ENCODE measurements around the gene PRPH2.
"Not testable (repeated sequence)": the region's sequence is repeated elsewhere in the genome, so short reads cannot be mapped to it uniquely, and the experiment has no call there.

The PRPH2 gene

DNA sequence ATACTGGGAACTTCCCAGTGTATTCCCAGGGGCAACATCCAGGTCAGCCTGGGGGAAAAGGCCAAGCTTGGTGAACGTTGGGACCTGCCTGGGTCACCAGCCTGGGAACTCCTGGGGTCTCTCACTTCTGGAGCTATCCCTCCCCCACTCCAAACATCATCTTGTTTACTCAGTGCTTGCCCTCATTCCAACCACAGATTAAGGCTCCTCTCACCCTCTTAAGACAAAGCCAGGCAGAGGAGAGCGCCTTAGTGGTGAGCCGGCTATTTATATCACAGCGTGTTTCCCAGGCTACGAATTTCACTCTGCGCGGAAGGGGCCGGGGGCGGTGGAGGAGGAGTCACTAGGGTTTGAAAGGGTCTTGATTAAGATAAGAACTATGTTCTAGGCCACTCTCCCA, 12.1 kb downstream of the PRPH2 start:
- H3K4me3 ChIP-seq (ENCODE audit: low read depth, low read length), result no peak overlapping the region
- DNase-seq (ENCODE audit: low read depth), result no peak

DNA sequence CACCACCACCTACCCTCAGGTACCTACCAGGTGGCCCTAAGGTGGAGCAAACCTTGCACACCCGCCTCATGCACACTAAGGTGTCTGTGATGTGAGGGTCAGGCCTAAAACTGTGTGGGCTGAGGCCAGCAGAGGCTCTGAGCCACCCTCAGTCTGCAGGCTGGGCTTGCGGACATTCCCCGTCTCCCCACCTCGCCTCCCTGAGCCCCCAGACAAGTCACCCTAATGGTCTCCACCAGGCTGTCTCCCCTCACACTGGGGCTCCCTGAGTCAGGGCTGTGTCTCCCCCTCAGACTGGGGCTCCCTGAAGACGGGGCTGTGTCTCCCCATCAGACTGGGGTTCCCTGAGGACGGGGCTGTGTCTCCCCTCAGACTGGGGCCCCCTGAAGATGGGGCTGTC, 12.5 kb downstream of the PRPH2 start:
- TF ChIP-seq, protein P1, sequence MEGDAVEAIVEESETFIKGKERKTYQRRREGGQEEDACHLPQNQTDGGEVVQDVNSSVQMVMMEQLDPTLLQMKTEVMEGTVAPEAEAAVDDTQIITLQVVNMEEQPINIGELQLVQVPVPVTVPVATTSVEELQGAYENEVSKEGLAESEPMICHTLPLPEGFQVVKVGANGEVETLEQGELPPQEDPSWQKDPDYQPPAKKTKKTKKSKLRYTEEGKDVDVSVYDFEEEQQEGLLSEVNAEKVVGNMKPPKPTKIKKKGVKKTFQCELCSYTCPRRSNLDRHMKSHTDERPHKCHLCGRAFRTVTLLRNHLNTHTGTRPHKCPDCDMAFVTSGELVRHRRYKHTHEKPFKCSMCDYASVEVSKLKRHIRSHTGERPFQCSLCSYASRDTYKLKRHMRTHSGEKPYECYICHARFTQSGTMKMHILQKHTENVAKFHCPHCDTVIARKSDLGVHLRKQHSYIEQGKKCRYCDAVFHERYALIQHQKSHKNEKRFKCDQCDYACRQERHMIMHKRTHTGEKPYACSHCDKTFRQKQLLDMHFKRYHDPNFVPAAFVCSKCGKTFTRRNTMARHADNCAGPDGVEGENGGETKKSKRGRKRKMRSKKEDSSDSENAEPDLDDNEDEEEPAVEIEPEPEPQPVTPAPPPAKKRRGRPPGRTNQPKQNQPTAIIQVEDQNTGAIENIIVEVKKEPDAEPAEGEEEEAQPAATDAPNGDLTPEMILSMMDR (IDR thresholded peaks at IDR 0.05; ENCODE audit: insufficient read depth, low read depth, low read length, missing control alignments), result no peak
- DNase-seq (ENCODE audit: low read depth), result no peak
- no peak overlapping the region for H3K4me3 ChIP-seq (ENCODE audit: low read depth, low read length)

More for the DNA sequence above, 12.1 kb downstream of the PRPH2 start:
- TF ChIP-seq, protein P1 (IDR thresholded peaks at IDR 0.05; ENCODE audit: insufficient read depth, low read depth, low read length, missing control alignments), result no peak

DNA sequence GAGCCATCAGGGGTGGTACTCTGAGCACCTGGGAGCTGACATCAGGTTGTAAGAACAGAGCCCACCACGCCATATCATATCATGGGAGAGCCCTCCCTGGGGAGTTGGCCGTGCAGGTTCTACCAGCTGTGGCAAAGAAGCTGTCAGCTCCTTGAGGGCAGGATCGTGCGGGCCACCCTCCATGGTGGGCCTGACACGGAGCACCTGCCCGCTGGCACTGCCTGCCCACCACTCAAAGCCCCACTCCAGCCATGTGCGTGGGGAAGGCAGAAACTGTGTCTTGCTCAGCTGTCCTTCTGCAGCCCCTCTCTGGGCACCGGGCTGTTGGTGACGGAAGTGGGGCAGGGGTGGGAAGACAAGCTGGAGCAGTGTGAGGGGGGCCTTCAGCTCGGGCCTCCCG, 14.3 kb downstream of the PRPH2 start:
- TF ChIP-seq, protein P1 (IDR thresholded peaks at IDR 0.05; ENCODE audit: insufficient read depth, low read depth, low read length, missing control alignments), result no peak
- no peak for DNase-seq (ENCODE audit: low read depth)
- no peak overlapping the region for H3K4me3 ChIP-seq (ENCODE audit: low read depth, low read length)

DNA sequence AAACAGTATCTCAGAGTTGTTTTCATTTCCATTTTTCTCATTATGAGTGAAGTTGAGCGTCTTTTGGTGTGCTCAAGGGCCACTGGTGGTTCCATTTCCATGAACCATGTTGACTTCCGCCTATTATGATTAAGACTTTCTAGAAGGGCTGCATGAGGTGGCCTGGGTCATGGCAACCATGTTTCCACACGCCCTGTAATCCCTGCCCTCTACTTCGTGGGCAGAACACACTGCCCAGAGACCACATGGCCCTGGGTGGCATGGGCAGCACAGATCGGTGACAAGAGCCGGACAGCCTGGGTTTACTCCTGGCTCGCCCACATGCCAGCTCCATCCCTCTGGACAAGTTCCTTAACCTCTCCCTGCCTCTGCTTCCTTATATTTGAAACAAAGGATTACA, 14.8 kb downstream of the PRPH2 start:
- TF ChIP-seq, protein P1 (IDR thresholded peaks at IDR 0.05; ENCODE audit: insufficient read depth, low read depth, low read length, missing control alignments), result no peak
- DNase-seq (ENCODE audit: low read depth), result no peak
- H3K4me3 ChIP-seq (ENCODE audit: low read depth, low read length), result no peak overlapping the region

DNA sequence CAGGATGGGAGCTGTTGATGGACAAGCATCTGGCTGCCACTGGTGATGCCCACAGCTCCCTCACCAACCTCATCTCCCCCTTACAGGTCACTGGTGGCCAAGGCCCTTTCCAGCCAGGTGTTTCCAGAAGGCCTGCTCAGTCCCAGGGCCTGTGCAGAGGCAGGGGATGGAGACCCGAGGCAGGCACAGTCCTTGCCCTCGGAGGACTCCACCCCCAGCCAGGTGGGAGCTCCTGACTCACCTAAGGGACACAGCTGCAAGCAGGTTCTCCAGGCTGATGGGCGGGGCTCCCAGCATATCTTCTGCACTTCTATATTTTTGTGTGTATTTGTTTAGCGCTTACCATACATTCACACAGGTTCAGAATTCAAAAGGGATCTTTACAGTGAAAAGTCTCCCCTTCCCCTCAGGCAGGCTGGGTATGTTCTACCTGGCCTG, 17.4 kb downstream of the PRPH2 start:
- TF ChIP-seq, protein P1 (IDR thresholded peaks at IDR 0.05; ENCODE audit: insufficient read depth, low read depth, low read length, missing control alignments), result no peak
- H3K4me3 ChIP-seq (ENCODE audit: low read depth, low read length), result no peak overlapping the region

DNA sequence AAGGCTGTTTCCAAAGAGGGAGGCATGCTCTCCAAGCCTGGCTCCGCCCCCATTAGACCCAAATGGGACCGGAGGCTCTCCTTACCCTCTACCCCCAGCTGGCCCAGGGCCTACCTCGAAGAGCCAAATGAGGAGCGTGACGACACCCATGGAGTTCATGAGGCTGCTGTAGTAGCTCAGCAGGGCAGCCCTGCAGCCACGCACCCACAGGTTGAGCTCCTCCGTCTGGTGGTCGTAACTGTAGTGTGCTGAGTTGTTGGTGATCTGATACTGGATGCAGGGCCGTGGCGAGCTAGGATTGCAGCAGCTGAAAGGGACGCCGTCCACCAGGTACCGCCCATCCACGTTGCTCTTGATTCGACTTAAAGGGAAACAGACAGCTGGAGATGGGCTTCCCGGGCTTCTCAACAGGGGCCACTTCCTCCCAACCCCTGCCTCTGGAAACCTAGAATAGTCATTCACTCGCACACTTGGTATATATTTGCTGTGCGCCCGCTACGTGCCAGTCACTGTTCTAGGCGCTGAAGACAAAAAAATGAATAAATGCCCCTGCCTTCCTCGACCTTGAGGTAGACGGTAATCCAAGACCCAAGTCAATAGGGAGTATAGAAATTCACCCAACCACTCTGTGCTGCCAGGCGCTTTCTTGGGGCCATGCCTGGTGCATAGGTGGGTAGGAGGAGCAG, 18.0 kb downstream of the PRPH2 start:
- TF ChIP-seq, protein P1 (IDR thresholded peaks at IDR 0.05; ENCODE audit: insufficient read depth, low read depth, low read length, missing control alignments), result no peak
- no peak for DNase-seq (ENCODE audit: low read depth)
- no peak overlapping the region for H3K4me3 ChIP-seq (ENCODE audit: low read depth, low read length)

More for the DNA sequence above, 17.4 kb downstream of the PRPH2 start:
- DNase-seq (ENCODE audit: low read depth), result no peak

DNA sequence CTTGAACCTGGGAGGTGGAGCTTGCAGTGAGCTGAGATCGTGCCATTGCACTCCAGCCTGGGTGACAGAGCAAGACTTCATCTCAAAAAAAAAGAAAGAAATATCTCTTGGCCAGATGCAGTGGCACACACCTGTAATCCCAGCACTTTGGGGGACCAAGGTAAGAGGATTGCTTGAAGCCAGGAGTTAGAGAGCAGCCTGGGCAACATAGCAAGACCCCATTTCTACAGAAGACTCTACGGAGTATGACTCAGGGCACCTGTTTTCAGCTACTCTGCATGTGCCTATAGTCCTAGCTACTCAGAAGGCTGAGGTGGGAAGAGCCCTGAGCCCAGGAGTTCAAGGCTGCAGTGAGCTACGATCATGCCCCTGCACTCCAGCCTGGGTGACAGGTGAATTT, 19.6 kb downstream of the PRPH2 start:
- not testable (repeated sequence) for DNase-seq (ENCODE audit: low read depth); H3K4me3 ChIP-seq (ENCODE audit: low read depth, low read length)

All from GM12865 (cell line).